HG03521 (cell line): ENCODE data around the gene CST3.

ENCODE experiments used
- ATAC-seq: cut with Tn5 transposase; IDR thresholded peaks from one replicate; pipeline ENCODE4 v1.9.1; 2021; ENCODE audit warnings: mild to moderate bottlenecking, moderate library complexity; ENCODE audit not compliant: unreplicated experiment

Gene CST3

GRCh38 chr20:23605867-23606651 lies 31.7 kb downstream of the CST3 start, which contains the start of gene CST9:
TSS of gene CST9 (minus strand) at chr20:23605917. CDS start at chr20:23605864, 53 bp downstream.
- ATAC-seq, result no peak

- no peak for ATAC-seq
Observed at GRCh38 chr20:23604306-23604705, 33.4 kb downstream of the CST3 start.

DNA sequence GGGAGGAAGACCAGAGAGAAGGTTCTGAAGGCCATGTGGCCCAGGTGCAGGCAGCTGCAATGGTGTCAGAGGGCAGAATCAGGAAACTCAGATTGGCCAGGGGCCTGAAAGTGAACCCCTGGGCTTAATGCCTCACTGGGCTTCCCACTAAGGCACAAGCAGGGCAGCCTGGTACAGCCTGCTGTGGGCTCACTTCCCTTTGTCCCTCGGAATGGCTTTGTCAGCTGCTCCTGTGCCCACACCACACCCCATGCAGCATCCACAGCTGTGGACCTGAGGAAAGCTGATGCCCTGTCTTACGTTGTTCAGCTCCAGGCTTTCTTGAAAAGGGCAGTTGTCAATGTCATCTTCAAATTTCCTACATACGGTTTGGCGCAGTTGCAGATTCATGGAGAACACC lies 34.4 kb downstream of the CST3 start:
- no peak for ATAC-seq

DNA sequence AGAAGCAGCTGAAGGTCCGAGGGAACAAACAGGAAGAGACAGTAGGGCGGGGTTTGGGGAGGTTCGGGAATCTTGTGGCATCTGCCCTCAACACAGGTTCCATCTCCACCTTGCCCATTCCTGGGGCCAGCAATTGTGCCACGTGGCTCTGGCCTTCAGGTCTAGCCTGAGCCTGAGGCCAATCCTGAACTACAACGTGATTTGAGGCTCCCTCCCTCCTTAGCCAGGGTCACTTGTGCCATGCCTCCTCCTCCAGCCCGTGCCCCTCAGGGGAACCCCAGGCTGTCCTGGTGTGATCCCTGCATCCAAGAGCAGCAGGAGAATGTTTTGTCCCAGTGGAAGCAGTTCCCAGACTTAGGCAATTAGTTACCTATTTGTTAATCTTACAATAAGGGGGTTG lies 35.1 kb downstream of the CST3 start:
- no peak for ATAC-seq

GRCh38 chr20:23602241-23602640 lies 35.5 kb downstream of the CST3 start:
- ATAC-seq, result no peak

DNA sequence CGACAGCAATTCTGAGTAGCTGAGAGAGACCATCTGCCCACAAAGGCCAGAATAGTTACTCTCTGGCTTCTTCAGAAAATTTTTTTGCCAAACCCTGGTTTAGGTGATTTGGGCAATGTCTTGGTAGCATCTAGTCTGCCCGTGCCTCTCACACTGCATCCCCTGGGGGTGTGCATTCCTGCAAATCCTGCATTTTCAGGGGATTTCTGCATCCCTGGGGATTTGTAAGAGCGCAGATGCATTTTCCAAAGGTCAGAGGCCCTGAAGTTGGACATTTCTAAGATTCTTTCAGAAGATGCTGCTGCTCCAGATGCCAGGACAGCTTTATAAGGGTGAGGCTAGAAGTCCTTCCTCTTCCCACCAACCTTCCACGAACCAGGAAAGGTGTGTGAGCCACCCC lies 36.0 kb downstream of the CST3 start:
- no peak for ATAC-seq

GRCh38 chr20:23598481-23598880 lies 39.3 kb downstream of the CST3 start:
- no peak for ATAC-seq

GRCh38 chr20:23596579-23597250 lies 41.0 kb downstream of the CST3 start:
- no peak for ATAC-seq

DNA sequence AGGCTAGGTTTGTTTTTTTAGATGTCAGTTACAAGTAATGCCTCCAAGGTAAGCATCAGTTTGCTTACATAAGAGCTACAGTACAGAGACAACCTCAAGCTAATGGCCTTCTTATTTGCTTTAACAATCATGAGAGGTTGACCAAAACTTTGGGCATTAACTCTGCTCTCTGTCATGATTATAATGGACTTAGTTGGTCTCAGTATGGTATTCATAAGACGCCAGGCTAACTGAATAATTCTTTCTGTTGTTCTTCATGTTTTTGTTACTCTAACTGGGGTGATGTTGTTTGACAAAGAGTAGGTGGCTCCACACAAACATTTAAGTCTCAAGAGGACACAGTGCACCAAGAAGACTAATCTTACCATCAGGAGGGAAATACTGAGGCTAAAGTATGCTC lies 41.8 kb downstream of the CST3 start:
- no peak for ATAC-seq

- ATAC-seq, result no peak
Observed at GRCh38 chr20:23588434-23589403, 49.0 kb downstream of the CST3 start.

DNA sequence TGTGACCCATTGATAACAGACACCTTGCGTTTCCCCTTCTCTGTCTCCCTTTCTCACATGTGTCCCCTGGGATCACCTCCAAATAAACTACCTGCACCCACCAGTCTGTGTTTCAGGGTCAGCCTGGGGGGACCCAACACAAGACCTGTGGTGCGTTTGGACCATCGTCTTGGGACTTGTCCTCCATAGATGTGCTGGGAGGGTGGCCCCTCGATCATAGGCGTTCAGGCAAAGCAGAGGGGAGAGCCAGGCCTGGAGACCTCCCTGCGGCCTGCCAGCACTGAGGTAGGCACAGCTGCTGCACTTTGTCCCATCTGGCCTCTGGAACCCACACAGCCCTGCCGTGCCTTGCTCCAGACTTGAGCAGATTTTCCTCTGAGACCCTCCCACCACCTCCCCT lies 50.1 kb downstream of the CST3 start:
- no peak for ATAC-seq

- no peak for ATAC-seq
Observed at GRCh38 chr20:23586735-23587525, 50.8 kb downstream of the CST3 start.

DNA sequence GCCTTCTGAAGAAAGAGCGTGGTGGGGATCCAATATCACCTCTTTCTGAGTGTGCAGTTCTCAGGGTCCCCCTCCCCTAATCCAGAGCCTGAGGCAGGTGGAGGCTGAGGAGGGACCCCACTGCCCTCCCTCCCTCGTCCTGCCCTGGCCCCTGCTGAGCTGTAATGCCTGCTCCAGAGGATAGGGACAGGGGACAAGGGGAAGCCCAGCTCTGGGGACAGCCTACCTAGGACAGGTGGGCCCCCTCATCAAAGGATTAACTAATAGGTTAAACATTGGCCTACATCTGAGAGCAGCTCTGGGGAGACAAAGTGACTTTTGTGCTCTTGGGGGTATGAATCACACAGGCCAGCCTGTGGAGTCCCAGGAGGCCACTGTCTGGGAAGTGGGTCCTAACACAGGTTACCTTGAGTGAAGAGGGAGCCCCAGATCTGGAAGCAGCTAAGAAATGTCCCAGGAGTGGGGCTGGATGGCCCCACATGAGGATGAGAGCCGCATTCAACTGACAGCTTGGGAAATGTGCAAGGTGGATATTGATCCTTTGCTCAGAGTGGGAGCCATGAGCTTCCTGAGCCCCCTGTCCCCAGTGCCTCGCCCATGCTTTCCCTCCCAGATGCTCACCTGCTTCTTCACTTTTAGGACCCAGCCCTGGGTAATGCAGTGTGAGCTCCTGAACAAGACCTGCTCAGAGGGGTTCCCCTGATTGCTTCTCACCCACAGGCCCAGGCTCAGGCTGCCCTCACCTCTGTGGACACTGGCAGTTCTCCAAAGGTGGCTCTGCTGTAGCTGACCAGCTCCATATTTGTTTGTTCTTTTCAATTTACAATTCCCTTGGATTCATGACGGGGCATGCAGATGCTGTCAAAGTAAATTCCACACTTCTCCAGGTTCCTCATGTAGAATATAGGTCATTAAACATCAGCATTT lies 51.7 kb downstream of the CST3 start:
- no peak for ATAC-seq

DNA sequence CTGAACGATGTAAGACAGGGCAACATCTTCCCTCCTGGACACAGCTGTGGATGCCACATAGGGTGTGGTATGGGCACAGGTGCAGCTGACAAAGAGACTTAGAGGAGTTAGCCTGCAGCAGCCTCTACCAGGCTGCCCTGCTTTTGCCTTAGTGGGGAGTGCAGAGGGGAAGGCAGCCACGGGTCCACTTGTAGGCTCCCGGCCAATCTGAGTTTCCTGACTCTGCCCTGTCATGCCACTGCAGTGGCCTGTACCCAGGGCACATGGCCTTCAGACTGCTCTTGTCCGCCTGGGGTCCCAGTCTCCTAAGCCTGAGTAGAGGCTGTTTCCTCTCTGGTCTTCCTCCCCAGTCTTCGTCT lies 52.3 kb downstream of the CST3 start:
- ATAC-seq, result no peak

GRCh38 chr20:23584434-23585199 lies 53.1 kb downstream of the CST3 start:
- no peak for ATAC-seq
